ENCODE results near the gene PRKD3.

Gene PRKD3

GRCh38 chr2:37324786-37325624 lies at the start of gene PRKD3:
PRKD3 (minus strand) TSS chr2:37324833; CDS start chr2:37316524, 8,309 bp downstream.
- DNase-seq: peak; percentile 17 to 82

- no peak for DNase-seq
Measured at GRCh38 chr2:37372000-37372399, 47.4 kb upstream of the PRKD3 start.

DNA sequence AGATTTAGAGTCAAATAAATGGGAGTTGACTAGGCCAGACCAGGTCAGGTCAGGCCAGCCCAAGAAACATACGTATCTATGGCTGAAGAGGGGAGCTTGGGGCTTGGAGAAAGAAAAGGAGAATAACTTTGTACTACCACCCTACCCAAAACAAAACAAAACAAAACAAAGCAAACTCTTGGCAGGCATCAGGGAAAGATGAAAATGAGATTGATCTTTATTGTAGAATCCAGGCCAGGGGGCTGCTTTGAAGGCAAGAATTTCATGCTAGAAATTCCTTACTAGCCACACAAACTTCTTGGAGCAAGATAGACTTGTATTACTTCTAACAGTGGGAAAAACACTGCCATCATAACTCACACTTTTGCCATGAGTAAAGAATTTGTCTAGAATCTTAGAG lies 46.0 kb upstream of the PRKD3 start:
- DNase-seq: no peak

DNA sequence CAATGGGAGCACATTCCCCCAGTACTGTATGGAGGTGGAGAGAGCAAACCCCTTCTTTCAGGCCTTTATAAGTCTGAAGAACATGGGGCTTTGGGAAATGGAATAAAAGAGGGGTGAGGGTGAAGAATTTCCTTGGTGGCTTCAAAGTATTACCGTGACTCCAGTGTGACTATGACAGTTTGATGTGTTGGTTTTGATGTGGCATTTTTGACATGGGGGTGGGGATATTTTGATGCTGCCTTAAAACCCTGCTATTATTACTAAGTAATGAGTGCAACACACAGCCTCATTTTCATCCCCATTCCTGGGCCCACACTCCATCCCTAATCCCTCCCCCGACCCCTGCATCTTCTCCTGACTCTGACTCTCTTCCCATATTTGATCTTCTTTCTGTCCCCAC lies 43.4 kb upstream of the PRKD3 start:
- DNase-seq: no peak

GRCh38 chr2:37367310-37367709 lies 42.7 kb upstream of the PRKD3 start:
- no peak for DNase-seq

DNA sequence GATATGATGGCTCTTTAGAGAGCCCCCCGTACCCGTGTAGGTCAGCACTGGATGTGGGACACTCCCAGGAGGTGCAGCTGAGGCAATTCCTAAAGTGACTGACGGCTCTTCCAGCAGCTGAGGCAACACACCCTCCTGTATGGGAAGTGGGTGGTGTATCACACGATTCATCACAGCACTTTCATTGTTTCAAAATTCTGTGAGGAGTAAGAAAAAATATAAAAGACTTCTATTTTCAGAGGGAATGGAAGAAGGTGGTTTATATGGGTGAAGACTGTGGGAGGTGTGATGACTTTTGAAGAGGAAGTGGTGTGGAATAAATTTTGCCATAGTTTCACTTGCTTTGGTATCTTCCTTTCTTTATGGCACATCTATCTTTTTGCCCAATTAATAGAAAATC lies 42.1 kb upstream of the PRKD3 start:
- DNase-seq: no peak

DNA sequence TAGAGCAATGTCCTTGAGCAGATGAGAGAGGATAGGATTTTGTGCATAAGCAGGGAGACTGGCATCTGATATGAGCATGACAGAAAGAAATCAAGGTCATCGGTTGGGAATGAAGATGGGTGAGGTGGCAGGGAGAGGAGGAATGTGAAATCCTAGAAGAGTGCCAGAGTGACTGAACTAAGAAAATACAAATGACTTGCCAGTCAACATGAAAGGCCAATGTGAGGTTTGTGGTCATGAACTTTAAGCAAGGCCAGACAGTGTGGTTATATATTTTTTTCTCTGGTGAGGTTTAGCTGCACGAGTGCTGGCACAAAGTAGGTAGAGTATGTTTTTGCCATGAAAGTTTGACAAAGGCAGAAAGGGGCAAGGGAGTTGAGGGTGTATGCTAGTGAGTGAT lies 41.0 kb upstream of the PRKD3 start:
- no peak for DNase-seq

DNA sequence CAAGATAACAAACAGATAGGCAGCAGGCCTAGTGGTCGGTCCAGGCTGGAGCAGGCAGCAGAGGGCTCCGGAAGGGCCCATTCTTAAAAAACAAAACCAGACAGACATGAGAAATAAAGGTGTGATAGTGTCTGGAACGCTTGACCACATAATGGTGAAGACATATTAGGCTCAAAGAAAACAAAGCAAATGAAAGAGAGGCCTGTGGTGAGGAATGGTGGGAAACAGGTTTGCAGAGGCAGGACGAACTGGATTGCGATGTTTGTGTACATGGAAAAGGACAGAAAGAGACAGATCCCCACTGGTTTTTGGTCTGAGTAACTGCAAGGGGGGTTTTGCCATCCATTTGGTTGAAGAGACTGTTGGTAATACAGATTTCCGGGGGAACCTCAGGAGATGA lies 39.7 kb upstream of the PRKD3 start:
- DNase-seq: no peak

DNA sequence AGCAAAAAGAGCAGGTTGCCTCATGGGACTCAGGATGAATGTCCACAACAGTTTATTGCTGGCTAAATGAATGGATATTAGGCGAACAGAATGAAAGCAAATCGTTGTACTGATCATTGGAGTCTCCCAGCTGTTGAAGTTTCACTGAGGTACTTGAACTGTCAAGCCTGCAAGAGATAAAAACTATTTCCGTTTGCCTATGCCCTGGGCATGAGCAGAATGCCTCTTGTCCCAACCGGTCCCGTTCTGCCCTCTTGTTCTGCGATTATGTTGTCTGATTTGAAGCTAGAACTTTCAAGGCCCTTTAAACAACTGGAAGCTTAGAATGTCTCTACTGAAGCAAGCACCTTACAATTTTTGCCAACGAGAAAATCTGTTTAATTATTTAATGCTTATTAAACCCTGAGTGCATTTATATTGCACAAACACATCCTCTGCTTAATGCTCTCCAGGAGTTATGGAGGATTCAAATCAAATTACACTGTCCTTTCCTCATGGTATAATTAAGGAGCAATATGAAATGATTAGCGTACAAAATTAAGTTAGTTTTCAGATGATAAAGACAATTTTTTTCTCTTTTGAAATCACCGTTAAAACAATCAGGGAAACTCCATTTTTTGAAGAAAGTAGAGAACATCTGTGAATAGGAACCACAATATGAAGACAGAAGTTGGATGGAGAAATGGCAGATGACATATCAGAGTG lies 37.5 kb upstream of the PRKD3 start:
- DNase-seq: no peak

DNA sequence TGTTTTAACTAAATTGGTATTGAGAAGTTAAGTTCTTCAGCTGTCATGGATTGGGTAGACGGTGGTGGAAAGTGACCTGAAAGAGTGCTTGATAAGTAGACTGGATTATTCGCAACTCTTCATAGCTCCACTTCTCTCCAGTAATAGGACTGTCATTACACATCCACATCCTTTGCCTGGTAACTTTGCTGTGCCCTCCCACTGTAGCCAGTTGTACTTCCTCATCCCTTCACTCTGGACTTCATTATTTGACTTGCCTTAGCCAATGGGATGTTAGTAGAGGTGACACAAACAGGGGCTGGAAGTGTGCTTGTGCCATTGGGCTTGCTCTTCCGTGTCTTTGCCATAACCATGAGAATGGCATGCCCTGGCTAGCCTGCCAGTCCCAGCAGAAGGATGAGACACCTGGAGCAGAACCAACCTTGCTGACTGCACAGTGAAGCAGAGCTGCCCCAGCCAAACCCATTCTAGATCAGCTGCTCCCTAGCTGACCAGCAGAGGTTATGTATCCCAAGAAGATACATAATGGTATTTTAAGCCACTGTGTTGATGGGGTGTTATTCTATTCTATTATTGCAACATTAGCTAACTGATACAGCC lies 36.7 kb upstream of the PRKD3 start:
- no peak for DNase-seq

DNA sequence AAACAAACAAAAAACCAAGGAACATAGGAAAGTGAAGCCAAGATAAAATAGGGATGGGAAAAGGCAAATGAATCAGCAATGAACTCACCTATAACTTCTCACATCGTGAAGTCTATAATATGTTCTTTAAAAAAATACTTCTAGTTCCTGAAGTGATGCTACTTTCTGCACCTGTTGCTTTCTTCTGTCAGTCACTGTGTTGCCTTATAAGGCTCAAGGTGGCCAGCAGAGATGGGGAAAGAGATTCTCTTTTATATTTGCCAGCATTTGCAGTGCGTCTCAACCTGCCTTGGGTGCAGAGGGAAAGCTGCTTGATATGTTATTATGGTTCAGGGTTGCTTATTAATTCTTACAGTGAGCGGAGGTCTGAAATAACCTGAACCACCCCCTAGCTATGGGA lies 33.8 kb upstream of the PRKD3 start:
- no peak for DNase-seq

GRCh38 chr2:37357530-37357929 lies 32.9 kb upstream of the PRKD3 start:
- DNase-seq: no peak

DNA sequence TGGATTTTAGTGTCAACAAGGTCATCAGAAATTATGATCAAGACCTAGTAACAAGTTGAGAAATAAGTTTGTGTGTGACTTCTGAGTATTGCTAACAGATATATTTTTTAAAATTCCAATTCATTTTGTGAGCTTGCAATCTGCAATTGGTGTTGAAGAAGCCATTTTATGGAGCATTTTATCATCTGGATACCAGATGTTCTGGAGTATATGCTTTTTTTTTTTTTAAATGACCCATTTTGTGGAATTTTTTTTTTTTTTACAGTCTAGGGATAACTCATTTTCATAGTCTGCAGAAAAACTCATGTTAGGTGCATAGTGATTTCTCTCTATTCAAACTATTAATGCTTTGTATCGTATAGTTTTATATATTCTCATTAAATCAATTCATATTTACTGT lies 32.4 kb upstream of the PRKD3 start:
- no peak for DNase-seq

DNA sequence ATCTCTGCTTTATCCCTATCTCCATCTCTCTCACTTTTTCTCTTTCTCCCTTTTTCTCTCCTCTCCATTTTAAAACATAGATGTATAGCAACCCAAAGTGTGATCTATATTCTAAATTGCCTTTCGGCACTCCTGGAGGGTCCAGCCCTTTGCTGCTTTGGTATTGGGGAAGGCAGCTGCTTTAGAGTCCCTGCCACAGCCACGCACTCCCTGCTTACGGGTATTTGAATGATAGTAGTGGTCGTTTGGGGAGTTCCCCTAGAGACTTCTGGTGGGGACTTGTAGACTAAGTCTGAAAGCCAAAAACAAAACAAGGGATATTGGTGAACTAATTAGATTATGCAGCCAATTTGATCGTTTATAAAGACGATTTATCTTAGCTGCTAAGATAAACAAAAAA lies 31.7 kb upstream of the PRKD3 start:
- DNase-seq: no peak

GRCh38 chr2:37355735-37356134 lies 31.1 kb upstream of the PRKD3 start:
- DNase-seq: no peak

DNA sequence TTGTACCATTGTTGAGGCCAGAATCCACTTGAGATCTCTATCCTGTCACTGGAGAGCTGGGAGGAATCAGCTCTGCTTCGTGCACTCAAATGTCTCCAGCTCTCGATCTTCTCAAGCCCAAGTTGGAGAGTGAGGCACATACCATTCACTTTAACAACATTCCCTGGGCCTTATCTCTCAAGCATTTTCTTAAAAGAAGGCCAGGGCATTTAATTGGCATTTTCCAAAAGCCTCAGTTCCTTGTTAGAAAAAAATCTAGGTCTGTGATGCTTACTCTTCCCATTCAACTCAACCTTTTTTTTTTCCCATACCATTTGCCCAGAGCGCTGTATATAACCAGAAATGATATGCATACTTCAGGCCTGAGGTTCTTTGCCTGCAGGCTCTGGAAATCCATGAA lies 29.9 kb upstream of the PRKD3 start:
- DNase-seq: no peak

GRCh38 chr2:37350034-37350433 lies 25.4 kb upstream of the PRKD3 start:
- DNase-seq: peak in 1 of 2 experiments; percentile 48

DNA sequence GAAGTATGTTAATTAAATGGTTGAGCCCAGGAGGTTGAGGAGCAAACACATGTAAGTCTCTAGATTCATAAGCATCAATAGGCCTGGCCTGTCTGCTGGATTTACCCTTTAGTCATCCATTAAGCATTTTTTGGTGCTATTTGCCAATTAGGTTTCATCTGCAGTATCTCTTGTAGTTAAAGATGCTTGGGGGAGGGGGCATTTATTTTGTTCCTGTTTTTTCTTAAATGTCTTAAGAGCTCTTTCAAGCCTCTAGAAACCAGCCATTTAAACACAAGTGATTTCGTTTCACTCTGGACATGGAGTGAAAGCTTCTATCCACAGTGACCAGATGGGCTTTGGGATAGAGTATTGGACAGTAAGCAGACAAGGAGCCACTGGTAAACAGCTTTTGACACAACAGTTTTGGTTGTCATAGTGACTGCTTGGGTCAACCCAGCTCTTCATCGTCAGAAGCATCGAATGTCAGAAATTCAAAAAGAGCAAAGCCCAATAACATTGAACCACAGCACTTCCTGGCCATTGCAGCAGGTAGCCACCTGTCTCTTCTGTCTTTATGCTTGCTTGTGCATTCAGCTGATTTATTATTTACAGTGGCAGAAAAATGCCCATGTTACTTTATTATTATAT lies 24.7 kb upstream of the PRKD3 start:
- DNase-seq: peak in 1 of 2 experiments; percentile 6

DNA sequence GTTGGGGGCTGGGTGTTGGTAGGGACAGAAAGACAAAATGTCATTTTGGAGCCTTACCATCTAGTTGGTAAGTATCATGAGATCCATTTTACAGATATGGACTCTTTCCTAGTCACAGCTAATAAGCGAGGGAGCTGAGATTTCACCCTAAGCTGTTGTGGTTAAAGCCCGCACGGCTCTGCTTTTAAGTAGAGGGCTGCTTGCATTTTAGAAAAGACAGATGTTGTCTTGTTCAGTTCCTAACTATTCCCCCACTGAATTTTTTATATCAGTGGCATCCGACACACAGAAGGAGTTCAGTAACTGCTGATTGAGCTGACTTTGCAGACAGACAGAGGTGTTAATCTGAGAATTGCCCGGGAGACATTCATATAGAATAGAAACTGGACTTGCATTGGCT lies 23.5 kb upstream of the PRKD3 start:
- DNase-seq: no peak

GRCh38 chr2:37344453-37345361 lies 20.1 kb upstream of the PRKD3 start, which contains the start of gene QPCT:
QPCT (plus strand) TSS chr2:37344630; CDS start chr2:37344732, 102 bp downstream.
- DNase-seq: no peak

GRCh38 chr2:37343537-37344434 lies 19.2 kb upstream of the PRKD3 start:
- no peak for DNase-seq
